Measurements from ENCODE around the gene PTPN1. TPM values are rescaled to one million over a fixed set of nuclear protein-coding genes. Genes with fewer than 3 reads are reported as not detected.

PTPN1 gene
- total RNA-seq, 1 donor from 2014 or later, result 101 TPM

GRCh38 chr20:50559149-50559548 lies 49.0 kb downstream of the PTPN1 start:
- intact Hi-C loops (cut with DNase I), result no loop called here
- no peak for TF ChIP-seq CTCF (IDR thresholded peaks at IDR 0.05)
- H3K27me3 ChIP-seq, result no peaks in the 10 kb centered on the region
- no peaks in the 10 kb centered on the region for H3K9me3 ChIP-seq
- ATAC-seq, result no peak
- no peak for DNase-seq
- H3K36me3 ChIP-seq, result peaks cover 30% of the 10 kb centered on the region
- H3K27ac ChIP-seq, result no peak overlapping the region
- H3K4me1 ChIP-seq, result peaks cover 26% of the 10 kb centered on the region
- no peak overlapping the region for H3K4me3 ChIP-seq

- H3K4me1 ChIP-seq, result peaks cover 26% of the 10 kb centered on the region
- no peak overlapping the region for H3K27ac ChIP-seq
- ATAC-seq (no peak), DNase-seq (no peak)
- no peaks in the 10 kb centered on the region for H3K27me3 ChIP-seq
- no peak overlapping the region for H3K4me3 ChIP-seq
- no peaks in the 10 kb centered on the region for H3K9me3 ChIP-seq
- no peak for TF ChIP-seq CTCF (IDR thresholded peaks at IDR 0.05)
- peaks cover 39% of the 10 kb centered on the region for H3K36me3 ChIP-seq
- intact Hi-C loops (cut with DNase I), result no loop called here
Measured at GRCh38 chr20:50559856-50560638, 49.9 kb downstream of the PTPN1 start.

GRCh38 chr20:50560867-50561266 lies 50.7 kb downstream of the PTPN1 start:
- DNase-seq, result no peak
- ATAC-seq, result no peak
- no peak overlapping the region for H3K4me3 ChIP-seq
- H3K9me3 ChIP-seq, result no peaks in the 10 kb centered on the region
- no peaks in the 10 kb centered on the region for H3K27me3 ChIP-seq
- TF ChIP-seq CTCF (IDR thresholded peaks at IDR 0.05), result no peak
- intact Hi-C loops (cut with DNase I), result no loop called here
- peaks cover 32% of the 10 kb centered on the region for H3K4me1 ChIP-seq
- peaks cover 47% of the 10 kb centered on the region for H3K36me3 ChIP-seq
- H3K27ac ChIP-seq, result peak overlapping the region; percentile 67

- peaks cover 38% of the 10 kb centered on the region for H3K4me1 ChIP-seq
- no peak overlapping the region for H3K4me3 ChIP-seq
- ATAC-seq (peak; percentile 4), DNase-seq (no peak)
- peak overlapping the region; percentile 67 for H3K27ac ChIP-seq
- TF ChIP-seq CTCF (IDR thresholded peaks at IDR 0.05), result no peak
- intact Hi-C loops (cut with DNase I), result no loop called here
- H3K36me3 ChIP-seq, result peaks cover 53% of the 10 kb centered on the region
- no peaks in the 10 kb centered on the region for H3K27me3 ChIP-seq
- no peaks in the 10 kb centered on the region for H3K9me3 ChIP-seq
Measured at GRCh38 chr20:50561379-50562078, 51.3 kb downstream of the PTPN1 start.

GRCh38 chr20:50562262-50562701 lies 52.1 kb downstream of the PTPN1 start:
- Histone ChIP-seq H3K9me3 (no peaks in the 10 kb centered on the region), H3K4me3 (no peak overlapping the region), H3K4me1 (peaks cover 44% of the 10 kb centered on the region), H3K27me3 (no peaks in the 10 kb centered on the region), H3K27ac (peak overlapping the region; percentile 67), H3K36me3 (peaks cover 53% of the 10 kb centered on the region)
- intact Hi-C loops (cut with DNase I), result no loop called here
- peak; percentile 91 for ATAC-seq
- no peak for TF ChIP-seq CTCF (IDR thresholded peaks at IDR 0.05)
- DNase-seq, result no peak

Data from upper lobe of right lung (tissue), 1 donor.